Smooth muscle cell (in vitro differentiated cells): ENCODE results near the gene KRTAP10-8. TPM values are rescaled to one million over a fixed set of nuclear protein-coding genes. Genes with fewer than 3 reads are reported as not detected.
"Not testable (repeated sequence)": the region's sequence is repeated elsewhere in the genome, so short reads cannot be mapped to it uniquely, and the experiment has no call there.

Experiments
- DNase-seq: peaks from one replicate; lab custom pipeline; 2025; ENCODE audit not compliant: unreplicated experiment; lab: John Stamatoyannopoulos, UW
- H2AFZ ChIP-seq: fragments of 200-600 bp; sonication (generic); 2 replicates; pipeline ENCODE4 v1.6.0; 2016; ENCODE audit warnings: antibody characterized with exemption, low read depth, mild to moderate bottlenecking
- H3F3A ChIP-seq: fragments of 200-600 bp; sonication (generic); 2 replicates; pipeline ENCODE4 v1.6.0; 2017; ENCODE audit warnings: antibody characterized with exemption, low read depth
- H3K27ac ChIP-seq: fragments of 200-600 bp; sonication (generic); 2 replicates; pipeline ENCODE4 v1.5.1; 2016; ENCODE audit warnings: low read depth, mild to moderate bottlenecking
- H3K27me3 ChIP-seq: fragments of 200-600 bp; sonication (generic); 2 replicates; pipeline ENCODE4 v1.6.1; 2016; ENCODE audit warnings: low read depth, mild to moderate bottlenecking
- H3K36me3 ChIP-seq: fragments of 200-600 bp; sonication (generic); 2 replicates; pipeline ENCODE4 v1.5.1; 2016; ENCODE audit warnings: low read depth
- H3K4me1 ChIP-seq: fragments of 200-600 bp; sonication (generic); 2 replicates; pipeline ENCODE4 v1.5.1; 2016; ENCODE audit warnings: low read depth
- H3K4me2 ChIP-seq: fragments of 200-600 bp; sonication (generic); 2 replicates; pipeline ENCODE4 v1.6.0; 2016; ENCODE audit warnings: mild to moderate bottlenecking
- H3K4me3 ChIP-seq: fragments of 200-600 bp; sonication (generic); 2 replicates; pipeline ENCODE4 v1.5.1; 2016; ENCODE audit warnings: mild to moderate bottlenecking
- H3K79me2 ChIP-seq: fragments of 200-600 bp; sonication (generic); 2 replicates; pipeline ENCODE4 v1.6.0; 2016; ENCODE audit warnings: low read depth, mild to moderate bottlenecking
- H3K9ac ChIP-seq: fragments of 200-600 bp; sonication (generic); 2 replicates; pipeline ENCODE4 v1.6.0; 2016; ENCODE audit warnings: low read depth
- H3K9me3 ChIP-seq: fragments of 200-600 bp; sonication (generic); replicated peaks from 2 replicates; pipeline ENCODE4 v1.5.1; 2016; ENCODE audit warnings: low read depth
- H4K20me1 ChIP-seq: fragments of 200-600 bp; sonication (generic); 2 replicates; pipeline ENCODE4 v1.6.0; 2016; ENCODE audit warnings: low read depth
- WGBS: methylation state at CpG from one replicate; pipeline ENCODE4 v1.1.7; 2016; ENCODE audit warnings: low lambda C conversion rate; 5-methylcytosine and 5-hydroxymethylcytosine counted together
- polyA plus RNA-seq: library from polyadenylated mRNA; unstranded; fragments of >200 nt; fragmentation: Nextera tagmentation; extraction: Ambion mirVana; gene quantifications from 2 replicates; pipeline ENCODE4 v1.2.1, GENCODE V29; 2016
- total RNA-seq: library from RNA; depleted of rRNA; stranded (reverse); fragments of >200 nt; gene quantifications from 2 replicates; pipeline ENCODE4 v1.2.3, GENCODE V29; 2014
- TF ChIP-seq, protein P1 (sequence below): fragments of 200-600 bp; sonication (generic); IDR thresholded peaks from 2 replicates; pipeline ENCODE4 v1.5.1; 2017; ENCODE audit warnings: borderline replicate concordance, mild to moderate bottlenecking, antibody characterized with exemption; ENCODE audit not compliant: insufficient read depth, poor library complexity, severe bottlenecking

Gene KRTAP10-8
- total and polyA plus RNA-seq, 2 experiments from 2014 or later: not detected

DNA sequence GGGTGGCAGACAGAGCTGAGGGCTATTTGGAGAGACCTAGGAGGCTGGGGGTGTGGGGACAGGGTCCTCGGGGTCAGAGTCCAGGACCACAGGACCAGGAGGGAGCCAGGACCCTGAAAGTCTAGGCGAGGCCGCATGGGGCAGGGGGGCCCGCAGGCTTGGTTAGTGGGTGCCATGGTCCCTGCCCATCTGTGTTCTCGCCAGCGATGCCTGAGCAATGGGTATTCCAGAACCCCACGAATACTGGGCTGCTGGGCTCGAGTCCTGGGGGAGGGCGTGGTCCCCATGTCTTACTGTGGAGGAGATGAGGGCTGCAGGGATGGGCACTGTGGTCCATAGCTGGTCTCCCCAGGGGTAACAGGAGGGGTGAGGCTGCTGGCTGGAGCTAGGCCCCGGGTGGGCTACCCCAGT is 21.6 kb upstream of the KRTAP10-8 start:
- TF ChIP-seq, protein P1, sequence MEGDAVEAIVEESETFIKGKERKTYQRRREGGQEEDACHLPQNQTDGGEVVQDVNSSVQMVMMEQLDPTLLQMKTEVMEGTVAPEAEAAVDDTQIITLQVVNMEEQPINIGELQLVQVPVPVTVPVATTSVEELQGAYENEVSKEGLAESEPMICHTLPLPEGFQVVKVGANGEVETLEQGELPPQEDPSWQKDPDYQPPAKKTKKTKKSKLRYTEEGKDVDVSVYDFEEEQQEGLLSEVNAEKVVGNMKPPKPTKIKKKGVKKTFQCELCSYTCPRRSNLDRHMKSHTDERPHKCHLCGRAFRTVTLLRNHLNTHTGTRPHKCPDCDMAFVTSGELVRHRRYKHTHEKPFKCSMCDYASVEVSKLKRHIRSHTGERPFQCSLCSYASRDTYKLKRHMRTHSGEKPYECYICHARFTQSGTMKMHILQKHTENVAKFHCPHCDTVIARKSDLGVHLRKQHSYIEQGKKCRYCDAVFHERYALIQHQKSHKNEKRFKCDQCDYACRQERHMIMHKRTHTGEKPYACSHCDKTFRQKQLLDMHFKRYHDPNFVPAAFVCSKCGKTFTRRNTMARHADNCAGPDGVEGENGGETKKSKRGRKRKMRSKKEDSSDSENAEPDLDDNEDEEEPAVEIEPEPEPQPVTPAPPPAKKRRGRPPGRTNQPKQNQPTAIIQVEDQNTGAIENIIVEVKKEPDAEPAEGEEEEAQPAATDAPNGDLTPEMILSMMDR: no peak
- H3K36me3 ChIP-seq: no peaks in the 10 kb centered on the region
- H3F3A ChIP-seq: no peaks in the 10 kb centered on the region
- no peaks in the 10 kb centered on the region for H3K79me2 ChIP-seq
- H3K4me1 ChIP-seq: peaks cover 6% of the 10 kb centered on the region
- H4K20me1 ChIP-seq: no peaks in the 10 kb centered on the region
- no peaks in the 10 kb centered on the region for H3K9me3 ChIP-seq
- no peak overlapping the region for H3K4me2 ChIP-seq
- no peak overlapping the region for H3K9ac ChIP-seq
- H3K27me3 ChIP-seq: no peaks in the 10 kb centered on the region
- no peak overlapping the region for H2AFZ ChIP-seq
- no peak for DNase-seq
- no peak overlapping the region for H3K4me3 ChIP-seq
- WGBS: 98% methylated on average over 10 of the region's 10 CpGs
- H3K27ac ChIP-seq: no peak overlapping the region

DNA sequence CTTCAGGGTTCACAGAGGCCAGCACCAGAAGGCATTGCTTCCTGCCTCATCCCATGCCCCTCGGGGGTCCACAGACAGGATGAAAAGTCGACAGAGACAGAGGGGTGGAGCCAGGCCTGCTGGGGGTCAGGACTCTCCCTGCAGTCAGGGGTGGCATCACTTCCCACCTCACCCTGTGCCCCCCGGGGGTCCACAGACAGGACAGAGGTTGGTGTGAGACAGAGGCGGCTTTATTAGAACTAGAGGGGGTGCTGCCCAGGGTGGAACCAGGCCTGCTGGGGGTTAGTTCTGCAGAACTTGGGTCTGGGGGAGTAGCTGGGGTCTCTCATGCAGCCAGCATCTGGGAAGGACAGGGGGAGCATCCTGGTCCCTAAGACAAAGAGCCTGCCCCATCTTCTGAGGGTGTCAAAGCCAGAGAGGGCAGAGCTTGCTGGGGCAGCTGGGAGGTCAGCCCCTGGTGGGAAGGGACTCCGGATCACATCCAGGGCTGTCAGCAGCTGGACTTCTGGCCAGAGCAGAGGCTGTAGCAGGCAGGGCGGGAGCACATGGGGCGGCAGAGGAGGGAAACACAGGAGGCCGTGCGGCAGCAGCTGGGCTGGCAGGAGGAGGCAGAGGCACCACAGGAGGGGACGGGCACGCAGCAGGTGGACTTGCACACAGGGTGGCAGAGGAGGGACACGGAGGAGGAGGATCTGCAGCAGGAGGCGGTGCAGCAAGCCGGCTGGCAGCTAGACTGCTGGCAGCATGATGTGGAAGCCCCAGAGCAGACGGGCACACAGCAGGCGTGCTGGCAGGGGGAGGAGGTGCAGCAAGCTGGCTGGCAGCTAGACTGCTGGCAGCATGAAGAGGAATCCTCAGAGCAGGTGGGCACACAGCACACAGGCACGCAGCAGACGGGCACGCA is 20.7 kb upstream of the KRTAP10-8 start:
- H3K27ac ChIP-seq, H3K9me3 ChIP-seq, H3K4me3 ChIP-seq, H4K20me1 ChIP-seq, H2AFZ ChIP-seq, H3K79me2 ChIP-seq, H3K27me3 ChIP-seq, H3K36me3 ChIP-seq, DNase-seq, H3K9ac ChIP-seq, H3K4me2 ChIP-seq, H3F3A ChIP-seq, H3K4me1 ChIP-seq: not testable (repeated sequence)
- WGBS: 89% methylated on average over 14 of the region's 19 CpGs

DNA sequence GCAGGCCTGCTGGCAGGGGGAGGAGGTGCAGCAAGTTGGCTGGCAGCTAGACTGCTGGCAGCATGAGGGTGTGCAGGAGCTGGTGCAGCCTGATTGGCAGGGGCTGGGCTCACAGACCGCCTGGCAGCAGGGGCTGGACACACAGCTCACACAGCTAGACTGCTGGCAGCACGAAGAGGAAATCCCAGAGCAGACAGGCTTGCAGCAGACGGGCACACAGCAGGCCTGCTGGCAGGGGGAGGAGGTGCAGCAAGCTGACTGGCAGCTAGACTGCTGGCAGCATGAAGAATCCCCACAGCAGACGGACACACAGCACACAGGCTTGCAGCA is 20.1 kb upstream of the KRTAP10-8 start:
- not testable (repeated sequence) for DNase-seq, H2AFZ ChIP-seq, H3K36me3 ChIP-seq, H4K20me1 ChIP-seq, H3K27ac ChIP-seq, H3K79me2 ChIP-seq, H3K9ac ChIP-seq, H3K4me2 ChIP-seq, H3K4me3 ChIP-seq, H3K4me1 ChIP-seq, H3F3A ChIP-seq, H3K9me3 ChIP-seq, H3K27me3 ChIP-seq
- 90% methylated on average over 4 of the region's 4 CpGs for WGBS

DNA sequence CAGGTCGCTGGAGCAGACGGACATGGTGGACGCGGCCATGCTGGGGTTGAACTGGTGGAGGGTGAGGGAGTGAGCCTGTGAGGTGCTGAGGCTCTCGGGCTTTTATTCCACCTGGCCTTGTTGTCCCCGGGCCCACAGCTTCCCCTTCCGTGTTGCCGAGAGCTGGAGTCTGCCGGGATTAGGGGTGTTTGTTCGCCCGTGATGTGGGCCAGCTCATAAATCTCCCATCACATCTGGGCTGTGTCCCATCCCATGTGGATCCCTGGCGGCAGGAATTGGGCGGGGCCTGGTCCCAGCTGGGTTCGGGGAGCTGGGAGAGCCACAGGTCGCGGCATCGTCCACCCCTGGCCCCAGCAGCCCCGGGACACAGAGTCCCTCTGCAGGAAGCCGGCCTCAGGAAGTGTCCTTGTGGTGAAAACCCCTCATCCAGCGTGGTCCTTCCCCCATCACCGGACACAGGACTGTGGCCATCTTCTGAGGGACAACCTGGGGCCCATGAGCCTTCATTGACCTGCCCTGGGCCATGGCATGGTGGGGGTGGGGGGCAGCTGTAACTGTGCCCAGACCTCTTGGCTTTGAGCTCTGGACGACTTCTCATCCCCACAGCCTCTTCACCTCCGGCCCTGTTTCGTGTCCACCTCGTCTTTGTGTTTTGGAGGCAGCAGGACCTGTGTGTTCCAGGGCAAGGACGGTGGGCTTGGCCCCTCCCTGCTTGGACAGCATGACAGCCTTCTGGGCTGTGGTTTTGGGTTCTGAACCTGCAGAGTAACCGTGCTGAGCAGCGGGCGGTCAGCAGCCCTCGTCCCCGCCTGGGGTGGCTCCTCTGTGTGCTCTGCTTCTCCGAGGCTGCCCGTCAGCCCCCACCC is 19.2 kb upstream of the KRTAP10-8 start, which contains the start of gene KRTAP10-6:
KRTAP10-6 (minus strand) TSS at position 60 of the 866 bp plus-strand sequence; CDS start at position 39, 21 bp downstream.
- Histone ChIP-seq H2AFZ (peak within 1 kb of the TSS; percentile 11), H3K79me2 (no peaks in the 10 kb centered on the region), H3K9ac (no peak within 1 kb of the TSS), H3K9me3 (no peaks in the 10 kb centered on the region), H3K27ac (peak within 1 kb of the TSS; percentile 57), H3K36me3 (no peaks in the 10 kb centered on the region), H3F3A (peaks cover 3% of the 10 kb centered on the region), H3K4me1 (peaks cover 12% of the 10 kb centered on the region), H3K4me2 (peak within 1 kb of the TSS; percentile 16), H3K27me3 (no peaks in the 10 kb centered on the region), H4K20me1 (no peaks in the 10 kb centered on the region), H3K4me3 (no peak within 1 kb of the TSS)
- no peak for DNase-seq
- 88% methylated on average over 33 of the region's 33 CpGs for WGBS
- TF ChIP-seq, protein P1: no peak
